K562 (cell line): Measurements from ENCODE around the gene TENT4B. TPM values are rescaled to one million over a fixed set of nuclear protein-coding genes. Genes with fewer than 3 reads are reported as not detected.

Experiments
- ARID1B ChIP-seq: fragments of 450-650 bp; IDR thresholded peaks from 2 replicates; pipeline ENCODE4 v1.6.1; 2016; ENCODE audit warnings: antibody characterized with exemption, mild to moderate bottlenecking, inconsistent platforms
- ATF1 ChIP-seq, 2 experiments: fragments of 450-650 bp in 1 of 2; IDR thresholded peaks; 2 replicates each; pipeline ENCODE4 v1.6.1; 2016; ENCODE audit warnings: missing compliant biosample characterization in 1 of 2, missing genetic modification characterization in 1 of 2
- CBX8 ChIP-seq: fragments of 200-600 bp; sonication (generic); IDR thresholded peaks from 2 replicates; pipeline ENCODE4 v1.6.1; 2012; ENCODE audit warnings: borderline replicate concordance, mixed run types, low read depth, mild to moderate bottlenecking, moderate library complexity, mixed read lengths, low read length, control low read depth, inconsistent platforms; ENCODE audit not compliant: poor library complexity, severe bottlenecking; ENCODE audit errors: extremely low read depth
- GTF2F1 ChIP-seq: IDR thresholded peaks from 2 replicates; pipeline ENCODE4 v1.6.1; 2011; ENCODE audit warnings: low read depth, low read length, improper control_type of control experiment
- HMGXB4 ChIP-seq: sonication (generic); formaldehyde crosslinking; IDR thresholded peaks from 2 replicates; pipeline ENCODE4 v1.8.1; 2023; ENCODE audit warnings: mild to moderate bottlenecking, missing genetic modification reagents
- HOXB6 ChIP-seq: fragments of 250-450 bp; sonication (Bioruptor Pico); IDR thresholded peaks from 2 replicates; pipeline ENCODE4 v1.5.1; 2022; ENCODE audit warnings: mild to moderate bottlenecking, borderline replicate concordance
- JUNB ChIP-seq: fragments of 450-650 bp; formaldehyde crosslinking; conservative IDR thresholded peaks from 2 replicates; pipeline ENCODE4 v1.4.0; 2020; ENCODE audit warnings: mild to moderate bottlenecking
- KDM2B ChIP-seq: fragments of 250-450 bp; sonication (Bioruptor Pico); IDR thresholded peaks from 2 replicates; pipeline ENCODE4 v1.8.0; 2021; ENCODE audit warnings: mild to moderate bottlenecking, moderate library complexity
- MEF2D ChIP-seq: conservative IDR thresholded peaks from 2 replicates; pipeline ENCODE4 v1.6.1; 2016; ENCODE audit warnings: low read depth, missing genetic modification characterization, missing compliant biosample characterization
- MTA1 ChIP-seq: fragments of 450-650 bp; IDR thresholded peaks from 2 replicates; pipeline ENCODE4 v1.6.1; 2017; ENCODE audit warnings: borderline replicate concordance
- MXI1 ChIP-seq: IDR thresholded peaks from 2 replicates; pipeline ENCODE4 v1.6.1; 2011; ENCODE audit warnings: low read depth, mild to moderate bottlenecking, improper control_type of control experiment, low read length
- NCOR1 ChIP-seq: fragments of 450-650 bp; IDR thresholded peaks from 2 replicates; pipeline ENCODE4 v1.6.1; 2016; ENCODE audit warnings: mild to moderate bottlenecking, moderate library complexity
- NFIX ChIP-seq: fragments of 250-450 bp; sonication (Bioruptor Pico); IDR thresholded peaks from 2 replicates; pipeline ENCODE4 v1.4.0; 2020; ENCODE audit warnings: low read depth, mild to moderate bottlenecking, moderate library complexity
- NR2C1 ChIP-seq, 2 experiments: fragments of 450-650 bp; IDR thresholded peaks; 2 replicates each; pipeline ENCODE4 v1.6.1; 2017; ENCODE audit warnings: mild to moderate bottlenecking in 2 of 2, antibody characterized with exemption in 1 of 2, inconsistent platforms in 1 of 2, missing compliant biosample characterization in 1 of 2, missing genetic modification characterization in 1 of 2
- NR3C1 ChIP-seq: sonication (generic); formaldehyde crosslinking; IDR thresholded peaks from 2 replicates; pipeline ENCODE4 v1.8.1; 2022; ENCODE audit warnings: missing genetic modification reagents
- NRF1 ChIP-seq, 2 experiments: fragments of 450-650 bp; IDR thresholded peaks in 1 of 2; conservative IDR thresholded peaks in 1 of 2; 2 replicates each; pipeline ENCODE4 v1.6.1; 2014; ENCODE audit warnings: mild to moderate bottlenecking in 2 of 2
- PTRF ChIP-seq: fragments of 450-650 bp; IDR thresholded peaks from 2 replicates; pipeline ENCODE4 v1.6.1; 2016; ENCODE audit warnings: mild to moderate bottlenecking, missing genetic modification characterization, missing compliant biosample characterization
- SPI1 ChIP-seq: IDR thresholded peaks from 2 replicates; pipeline ENCODE4 v1.6.1; 2011; ENCODE audit warnings: low read depth, low read length, control low read depth, borderline replicate concordance
- TAL1 ChIP-seq: fragments of 450-650 bp; IDR thresholded peaks from 2 replicates; pipeline ENCODE4 v1.6.1; 2016; ENCODE audit warnings: mild to moderate bottlenecking
- ZNF165 ChIP-seq: fragments of 250-450 bp; sonication (Bioruptor Pico); IDR thresholded peaks from 2 replicates; pipeline ENCODE4 v1.4.0; 2020; ENCODE audit warnings: borderline replicate concordance
- ZNF23 ChIP-seq: fragments of 250-450 bp; sonication (Bioruptor Pico); IDR thresholded peaks from 2 replicates; pipeline ENCODE4 v1.4.0; 2020; ENCODE audit warnings: mild to moderate bottlenecking
- ZNF277 ChIP-seq: fragments of 250-450 bp; sonication (Bioruptor Pico); IDR thresholded peaks from 2 replicates; pipeline ENCODE4 v1.8.0; 2022; ENCODE audit warnings: inconsistent platforms, mild to moderate bottlenecking, moderate library complexity, borderline replicate concordance
- ZNF785 ChIP-seq: fragments of 250-450 bp; sonication (Bioruptor Pico); IDR thresholded peaks from 2 replicates; pipeline ENCODE4 v1.4.0; 2020; ENCODE audit warnings: mild to moderate bottlenecking
- ZNF79 ChIP-seq: fragments of 250-450 bp; sonication (Bioruptor Pico); IDR thresholded peaks from 2 replicates; pipeline ENCODE4 v1.4.0; 2020; ENCODE audit warnings: low read depth, mild to moderate bottlenecking, moderate library complexity
- polyA plus RNA-seq, 8 experiments: library from polyadenylated mRNA; depleted of rRNA in 4 of 8; stranded (reverse) in 5 of 8; unstranded in 3 of 8; fragments of >200 nt; fragmentation: Nextera tagmentation in 2 of 8; fragmentation: Illumina TruSeq in 1 of 8; extraction: Ambion mirVana in 2 of 8; extraction: Trizol in 1 of 8; gene quantifications; 2 replicates each; pipeline versions ENCODE4 v1.2.1 to v1.2.3, GENCODE V29; 2011 to 2014; ENCODE audit warnings: inconsistent platforms in 1 of 8, missing spikeins in 1 of 8
- total RNA-seq, 7 experiments: library from RNA; depleted of rRNA in 6 of 7; stranded (reverse); fragments of >200 nt in 6 of 7; fragmentation: Illumina TruSeq in 2 of 7; extraction: Trizol in 2 of 7; gene quantifications; 2 replicates each; pipeline versions ENCODE4 v1.2.1 to v1.2.3, GENCODE V29; 2011 to 2021; ENCODE audit warnings: low replicate concordance in 1 of 7
- TF ChIP-seq, protein P1 (sequence below): fragments of 450-650 bp; IDR thresholded peaks from 2 replicates; pipeline ENCODE4 v1.6.1; 2014; ENCODE audit warnings: low read depth, mild to moderate bottlenecking, moderate library complexity, borderline replicate concordance

The TENT4B gene
- total and polyA plus RNA-seq, 9 of the 15 experiments (the other 6 are each of a cell fraction or from before 2014, with no cell fraction given): 5.2 to 8.4 (median 7.0) TPM

- TF ChIP-seq HMGXB4 (no peak), GTF2F1 (no peak), JUNB (CRISPR knock-in tag) (no peak), MXI1 (no peak), NR3C1 (CRISPR knock-in tag) (no peak), ARID1B (peak; percentile 73), ZNF23 (no peak), NFIX (no peak), TAL1 (no peak), CBX8 (no peak), ZNF79 (no peak), SPI1 (peak; percentile 73), NCOR1 (no peak), ZNF277 (no peak), NRF1 (conservative IDR thresholded peaks at IDR 0.05 in 1 of 2, IDR thresholded peaks at IDR 0.05 in 1 of 2) (peak; percentile 58; a peak in 2 of 4 replicates), ATF1 (CRISPR knock-in tag; IDR thresholded peaks at IDR 0.05) (no peak), ATF1 (tag; IDR thresholded peaks at IDR 0.05) (peak; percentile 32), MEF2D (no peak), HOXB6 (CRISPR knock-in tag) (no peak), ZNF165 (CRISPR knock-in tag) (no peak), KDM2B (CRISPR knock-in tag) (no peak), PTRF (tag) (no peak), ZNF785 (no peak), NR2C1 (IDR thresholded peaks at IDR 0.05) (no peak), NR2C1 (tag; IDR thresholded peaks at IDR 0.05) (no peak), MTA1 (no peak)
- TF ChIP-seq, protein P1, sequence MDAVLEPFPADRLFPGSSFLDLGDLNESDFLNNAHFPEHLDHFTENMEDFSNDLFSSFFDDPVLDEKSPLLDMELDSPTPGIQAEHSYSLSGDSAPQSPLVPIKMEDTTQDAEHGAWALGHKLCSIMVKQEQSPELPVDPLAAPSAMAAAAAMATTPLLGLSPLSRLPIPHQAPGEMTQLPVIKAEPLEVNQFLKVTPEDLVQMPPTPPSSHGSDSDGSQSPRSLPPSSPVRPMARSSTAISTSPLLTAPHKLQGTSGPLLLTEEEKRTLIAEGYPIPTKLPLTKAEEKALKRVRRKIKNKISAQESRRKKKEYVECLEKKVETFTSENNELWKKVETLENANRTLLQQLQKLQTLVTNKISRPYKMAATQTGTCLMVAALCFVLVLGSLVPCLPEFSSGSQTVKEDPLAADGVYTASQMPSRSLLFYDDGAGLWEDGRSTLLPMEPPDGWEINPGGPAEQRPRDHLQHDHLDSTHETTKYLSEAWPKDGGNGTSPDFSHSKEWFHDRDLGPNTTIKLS: 0 out of 2 replicates have a peak, but pooled peaks have one; percentile 18
Observed at GRCh38 chr16:50266337-50267091, 113.4 kb downstream of the TENT4B start, which contains the start of gene ADCY7 (continued).
